Activated CD8-positive, alpha-beta T cell treated with anti-CD3 and anti-CD28 coated beads for 36 hours (primary cell): ENCODE results near the gene RASGRP3. TPM values are rescaled to one million over a fixed set of nuclear protein-coding genes. Genes with fewer than 3 reads are reported as not detected.

Experiments
- ATAC-seq: fragments of 200-7000 bp; cut with Tn5 transposase; one replicate; pipeline ENCODE4 v1.10.0; 2021; ENCODE audit warnings: mild to moderate bottlenecking, moderate library complexity
- CTCF ChIA-PET: fragments of 350-600 bp; sonication (Branson Sonifier 250); formaldehyde crosslinking; loops from one replicate; lab custom pipeline; 2021; ENCODE audit warnings: antibody characterized with exemption; lab: Charles Lee
- POLR2A ChIA-PET: fragments of 350-600 bp; sonication (Branson Sonifier 250); formaldehyde crosslinking; loops from one replicate; lab custom pipeline; 2021; ENCODE audit warnings: antibody characterized with exemption; lab: Charles Lee
- DNase-seq: peaks from one replicate; pipeline ENCODE4 v3.0.0-alpha.2; 2020
- H3K27ac Mint-ChIP-seq: one replicate; pipeline ENCODE4 v1.8.0; 2021; ENCODE audit warnings: mild to moderate bottlenecking, mixed read lengths
- H3K27me3 Mint-ChIP-seq: one replicate; pipeline ENCODE4 v1.8.0; 2021; ENCODE audit warnings: mixed read lengths
- H3K36me3 Mint-ChIP-seq: one replicate; pipeline ENCODE4 v1.8.0; 2021; ENCODE audit warnings: low read depth, mixed read lengths
- H3K4me1 Mint-ChIP-seq: one replicate; pipeline ENCODE4 v1.8.0; 2021; ENCODE audit warnings: low read depth, mixed read lengths
- H3K4me3 Mint-ChIP-seq: one replicate; pipeline ENCODE4 v1.8.0; 2021; ENCODE audit warnings: mild to moderate bottlenecking, moderate library complexity, mixed read lengths
- H3K9me3 Mint-ChIP-seq: one replicate; pipeline ENCODE4 v1.8.0; 2021; ENCODE audit warnings: mixed read lengths
- intact Hi-C: fragments of 100-400 bp; cut with micrococcal nuclease; formaldehyde crosslinking; loops from one replicate; pipeline ENCODE4 v1.10.0; 2022
- total RNA-seq, 2 experiments: library from RNA; stranded (reverse); gene quantifications; one replicate each; pipeline ENCODE4 v1.2.3, GENCODE V29; 2021
- TF ChIP-seq, protein P1 (sequence below): fragments of 200-600 bp; IDR thresholded peaks from one replicate; pipeline ENCODE4 v1.8.0; 2022; ENCODE audit warnings: antibody characterized with exemption, mild to moderate bottlenecking

The RASGRP3 gene
- total RNA-seq, 2 experiments from 2014 or later = 0.98 to 1.6 TPM

DNA sequence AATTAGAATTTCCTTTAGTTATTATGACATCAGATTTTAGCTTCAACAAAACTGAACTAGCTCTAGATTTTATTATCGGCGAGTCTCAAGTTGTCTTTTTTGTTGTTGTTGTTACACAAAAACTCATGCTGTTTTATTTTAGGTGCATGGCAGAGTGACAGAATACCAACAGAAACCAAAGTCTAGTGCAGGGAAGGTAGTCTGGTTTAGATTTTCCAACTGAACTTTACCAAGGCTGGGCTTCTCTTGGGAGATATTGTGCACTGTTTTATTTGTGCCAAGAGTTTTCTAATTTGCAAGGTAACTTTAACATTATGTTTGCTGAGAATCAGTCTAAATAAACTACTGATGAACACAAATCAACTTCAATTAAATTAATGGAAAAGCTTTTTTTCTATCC lies 43.6 kb upstream of the RASGRP3 start:
- Mint-ChIP-seq H3K4me1 (no peaks in the 10 kb centered on the region), H3K27me3 (peaks cover 5% of the 10 kb centered on the region), H3K27ac (no peak overlapping the region), H3K36me3 (no peaks in the 10 kb centered on the region), H3K4me3 (no peak overlapping the region), H3K9me3 (no peaks in the 10 kb centered on the region)
- no peak for ATAC-seq
- POLR2A ChIA-PET = no interaction called here
- intact Hi-C loops = no loop called here
- DNase-seq = no peak
- TF ChIP-seq, protein P1, sequence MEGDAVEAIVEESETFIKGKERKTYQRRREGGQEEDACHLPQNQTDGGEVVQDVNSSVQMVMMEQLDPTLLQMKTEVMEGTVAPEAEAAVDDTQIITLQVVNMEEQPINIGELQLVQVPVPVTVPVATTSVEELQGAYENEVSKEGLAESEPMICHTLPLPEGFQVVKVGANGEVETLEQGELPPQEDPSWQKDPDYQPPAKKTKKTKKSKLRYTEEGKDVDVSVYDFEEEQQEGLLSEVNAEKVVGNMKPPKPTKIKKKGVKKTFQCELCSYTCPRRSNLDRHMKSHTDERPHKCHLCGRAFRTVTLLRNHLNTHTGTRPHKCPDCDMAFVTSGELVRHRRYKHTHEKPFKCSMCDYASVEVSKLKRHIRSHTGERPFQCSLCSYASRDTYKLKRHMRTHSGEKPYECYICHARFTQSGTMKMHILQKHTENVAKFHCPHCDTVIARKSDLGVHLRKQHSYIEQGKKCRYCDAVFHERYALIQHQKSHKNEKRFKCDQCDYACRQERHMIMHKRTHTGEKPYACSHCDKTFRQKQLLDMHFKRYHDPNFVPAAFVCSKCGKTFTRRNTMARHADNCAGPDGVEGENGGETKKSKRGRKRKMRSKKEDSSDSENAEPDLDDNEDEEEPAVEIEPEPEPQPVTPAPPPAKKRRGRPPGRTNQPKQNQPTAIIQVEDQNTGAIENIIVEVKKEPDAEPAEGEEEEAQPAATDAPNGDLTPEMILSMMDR = no peak
- CTCF ChIA-PET = no interaction called here

DNA sequence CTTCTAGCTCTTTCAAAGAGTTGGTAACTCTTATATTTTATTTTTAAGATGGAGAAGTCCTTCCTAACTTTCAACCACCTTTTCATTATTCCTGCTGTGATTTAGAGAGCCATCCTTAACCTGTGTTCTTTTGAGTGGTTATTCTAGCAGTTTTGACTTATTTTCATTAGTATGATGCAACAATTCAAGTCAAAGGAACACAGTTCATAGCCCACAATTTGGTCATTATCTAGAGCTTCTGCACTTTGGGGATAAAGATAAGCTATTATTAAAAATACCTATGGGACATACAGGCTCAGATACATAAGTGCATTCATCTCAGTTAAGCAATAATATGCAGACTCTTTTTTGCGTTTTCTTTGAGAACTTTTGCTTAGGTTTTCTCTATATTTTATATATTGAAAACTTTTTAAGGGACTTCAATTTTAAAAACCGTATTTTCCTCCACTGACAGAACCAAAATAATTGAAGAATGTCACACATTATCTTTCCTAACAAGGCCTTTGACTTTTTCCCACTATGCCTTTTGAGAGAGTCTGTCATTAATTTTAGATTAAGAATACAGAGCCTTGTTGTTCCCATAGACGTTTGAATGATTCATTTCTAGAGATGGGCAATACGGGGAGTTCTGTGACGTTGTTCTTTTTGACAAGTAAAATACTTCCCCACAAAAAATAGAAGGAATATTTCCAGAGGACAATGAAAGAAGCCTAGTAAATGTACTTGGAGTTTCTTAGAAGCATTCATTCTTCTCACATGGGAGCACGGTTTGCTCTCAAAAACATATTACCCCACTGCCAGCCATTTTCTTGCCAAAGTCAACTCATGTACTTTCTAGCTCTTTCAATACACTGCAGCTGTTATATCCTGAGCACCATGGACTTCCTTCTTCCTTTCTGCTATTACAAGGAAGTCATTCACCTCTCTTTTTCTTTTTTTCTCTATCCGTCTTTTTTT lies 42.9 kb upstream of the RASGRP3 start:
- TF ChIP-seq, protein P1 = no peak
- DNase-seq (no peak), ATAC-seq (no peak)
- CTCF ChIA-PET = no interaction called here
- intact Hi-C loops = no loop called here
- Mint-ChIP-seq H3K36me3 (no peaks in the 10 kb centered on the region), H3K4me1 (no peaks in the 10 kb centered on the region), H3K27ac (no peak overlapping the region), H3K27me3 (peaks cover 5% of the 10 kb centered on the region), H3K4me3 (no peak overlapping the region), H3K9me3 (no peaks in the 10 kb centered on the region)
- POLR2A ChIA-PET = no interaction called here

DNA sequence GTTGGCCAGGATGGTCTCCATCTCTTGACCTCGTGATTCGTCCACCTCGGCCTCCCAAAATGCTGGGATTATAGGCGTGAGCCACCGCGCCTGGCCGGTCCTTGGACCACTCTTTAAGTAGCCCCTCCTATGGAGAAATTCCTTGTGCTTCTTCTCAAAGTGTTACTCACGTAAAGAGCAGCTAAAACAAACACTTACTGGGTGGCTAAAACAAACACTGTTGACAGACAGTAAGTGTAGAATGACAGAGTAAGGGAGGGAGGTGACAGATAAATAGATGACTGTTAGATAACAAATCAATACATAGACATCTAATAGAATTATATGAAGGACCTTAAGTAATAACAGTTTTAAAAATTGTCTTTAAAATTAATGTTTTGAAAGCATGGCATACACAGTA lies 40.9 kb upstream of the RASGRP3 start:
- Mint-ChIP-seq H3K9me3 (no peaks in the 10 kb centered on the region), H3K4me1 (no peaks in the 10 kb centered on the region), H3K36me3 (no peaks in the 10 kb centered on the region), H3K4me3 (no peak overlapping the region), H3K27ac (no peak overlapping the region), H3K27me3 (peaks cover 5% of the 10 kb centered on the region)
- ATAC-seq = no peak
- DNase-seq = no peak
- intact Hi-C loops = no loop called here
- TF ChIP-seq, protein P1 = no peak
- CTCF ChIA-PET = no interaction called here
- POLR2A ChIA-PET = no interaction called here

DNA sequence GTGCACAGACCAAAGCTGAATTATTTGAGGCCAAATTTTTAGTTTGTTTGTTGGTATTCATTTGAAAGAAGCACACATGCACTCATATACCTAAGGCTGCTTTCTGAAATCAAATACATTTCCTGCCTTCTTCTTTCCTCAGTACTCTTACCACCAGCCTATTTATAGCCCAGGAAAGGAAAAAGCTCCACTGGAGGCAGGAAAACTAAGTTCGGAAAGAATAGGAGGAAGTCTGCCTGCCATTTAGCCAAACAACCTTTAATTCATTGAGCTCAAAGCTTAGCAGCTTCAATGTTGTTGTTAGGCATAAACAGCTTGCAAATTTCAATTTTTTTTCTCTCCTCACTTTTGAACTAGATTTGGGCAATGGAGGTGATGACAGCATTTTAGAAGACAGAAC lies 40.4 kb upstream of the RASGRP3 start:
- Mint-ChIP-seq H3K4me1 (no peaks in the 10 kb centered on the region), H3K36me3 (no peaks in the 10 kb centered on the region), H3K27me3 (peaks cover 6% of the 10 kb centered on the region), H3K27ac (no peak overlapping the region), H3K4me3 (no peak overlapping the region), H3K9me3 (no peaks in the 10 kb centered on the region)
- TF ChIP-seq, protein P1 = no peak
- POLR2A ChIA-PET = no interaction called here
- DNase-seq (no peak), ATAC-seq (no peak)
- CTCF ChIA-PET = no interaction called here
- intact Hi-C loops = no loop called here

DNA sequence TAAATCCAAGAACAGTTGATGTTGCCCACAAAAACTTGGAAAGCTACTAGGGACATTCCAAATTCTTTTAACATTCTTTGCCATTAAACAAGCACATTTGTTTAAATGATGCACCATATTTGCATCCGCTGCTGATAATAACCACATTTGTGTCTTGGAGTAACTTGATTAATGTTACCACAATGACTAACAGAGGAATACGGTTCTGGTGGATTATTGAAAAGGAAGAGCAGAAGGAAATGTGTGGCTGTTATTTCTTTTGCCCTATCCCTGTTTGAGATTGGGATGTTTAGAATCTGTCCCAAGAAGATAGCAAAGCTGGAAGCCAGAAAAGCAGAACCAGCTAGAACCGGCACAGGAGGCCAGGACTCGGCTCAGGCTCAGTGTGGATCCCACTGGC lies 39.2 kb upstream of the RASGRP3 start:
- H3K4me1 Mint-ChIP-seq = no peaks in the 10 kb centered on the region
- no peaks in the 10 kb centered on the region for H3K9me3 Mint-ChIP-seq
- ChIA-PET CTCF (no interaction called here), POLR2A (interaction anchor here (0.6 kb wide), 1 partner anchor 188 kb away, joined by 3 read pairs; no protein-coding TSS in a partner anchor)
- TF ChIP-seq, protein P1 = no peak
- DNase-seq (no peak), ATAC-seq (no peak)
- intact Hi-C loops = no loop called here
- no peaks in the 10 kb centered on the region for H3K36me3 Mint-ChIP-seq
- H3K27ac Mint-ChIP-seq = no peak overlapping the region
- H3K27me3 Mint-ChIP-seq = peaks cover 7% of the 10 kb centered on the region
- H3K4me3 Mint-ChIP-seq = no peak overlapping the region
